SK-N-SH (cell line): Measurements from ENCODE around the gene USP13. TPM values are rescaled to one million over a fixed set of nuclear protein-coding genes. Genes with fewer than 3 reads are reported as not detected.

Experiments used
- CTCF ChIA-PET: fragments of 300-600, 350-600 bp; formaldehyde crosslinking; extraction: SDS; loops from one replicate; lab custom pipeline; 2021; lab: Yijun Ruan, JAX
- POLR2A ChIA-PET: fragments of 350-600 bp; sonication (Branson Sonifier 250); formaldehyde crosslinking; extraction: SDS; loops from one replicate; lab custom pipeline; 2020; ENCODE audit warnings: antibody characterized with exemption, inconsistent platforms; lab: Yijun Ruan, JAX
- DNase-seq: peaks from one replicate; pipeline ENCODE4 v3.0.0; 2012
- H2AFZ ChIP-seq: fragments of 200-600 bp; sonication (generic); 2 replicates; pipeline ENCODE4 v1.8.1; 2016; ENCODE audit warnings: antibody characterized with exemption, mild to moderate bottlenecking, low read depth
- H3F3A ChIP-seq: fragments of 200-600 bp; sonication (generic); replicated peaks from 2 replicates; pipeline ENCODE3; 2016; ENCODE audit warnings: antibody characterized with exemption, mild to moderate bottlenecking; ENCODE audit not compliant: insufficient read depth
- H3K27ac ChIP-seq, 2 experiments: fragments of 200-500 bp in 1 of 2; fragments of 200-600 bp in 1 of 2; sonication (Bioruptor generic) in 1 of 2; sonication (generic), shearing (Covaris generic) in 1 of 2; 2 replicates each; pipeline versions ENCODE4 v1.5.1 to v1.6.1; 2014 to 2016; ENCODE audit warnings: low read depth in 2 of 2, inconsistent platforms in 1 of 2, low read length in 1 of 2, mild to moderate bottlenecking in 1 of 2, mixed read lengths in 1 of 2
- H3K27me3 ChIP-seq: fragments of 200-600 bp; sonication (generic), shearing (Covaris generic); 2 replicates; pipeline ENCODE4 v1.6.1; 2016; ENCODE audit warnings: mixed run types; ENCODE audit not compliant: insufficient read depth
- H3K36me3 ChIP-seq, 2 experiments: fragments of 200-500 bp in 1 of 2; fragments of 200-600 bp in 1 of 2; sonication (Bioruptor generic) in 1 of 2; sonication (generic) in 1 of 2; replicated peaks in 1 of 2; 2 replicates each; pipeline versions ENCODE3 to v1.5.1; 2014 to 2016; ENCODE audit warnings: low read length in 1 of 2, mild to moderate bottlenecking in 1 of 2; ENCODE audit not compliant: insufficient read depth in 2 of 2, control insufficient read depth in 1 of 2
- H3K4me1 ChIP-seq, 2 experiments: fragments of 200-500 bp in 1 of 2; fragments of 200-600 bp in 1 of 2; sonication (Bioruptor generic) in 1 of 2; sonication (generic), shearing (Covaris generic) in 1 of 2; 2 replicates each; pipeline versions ENCODE4 v1.5.1 to v1.6.1; 2014 to 2016; ENCODE audit warnings: low read depth in 1 of 2, low read length in 1 of 2, mixed run types in 1 of 2; ENCODE audit not compliant: insufficient read depth in 2 of 2, control insufficient read depth in 1 of 2
- H3K4me2 ChIP-seq: fragments of 200-600 bp; sonication (generic), shearing (Covaris generic); 2 replicates; pipeline ENCODE4 v1.6.1; 2017; ENCODE audit warnings: mixed run types
- H3K4me3 ChIP-seq, 2 experiments: fragments of 200-500 bp in 1 of 2; fragments of 200-600 bp in 1 of 2; sonication (Bioruptor generic) in 1 of 2; sonication (generic), shearing (Covaris generic) in 1 of 2; 2 replicates each; pipeline versions ENCODE4 v1.5.1 to v1.8.1; 2014 to 2016; ENCODE audit warnings: low read depth in 2 of 2, inconsistent platforms in 1 of 2, low read length in 1 of 2, mild to moderate bottlenecking in 1 of 2, mixed read lengths in 1 of 2, moderate library complexity in 1 of 2
- H3K79me2 ChIP-seq: fragments of 200-600 bp; sonication (generic); 2 replicates; pipeline ENCODE4 v1.8.1; 2017; ENCODE audit warnings: mild to moderate bottlenecking; ENCODE audit not compliant: insufficient read depth
- H3K9ac ChIP-seq: fragments of 200-600 bp; sonication (generic); 2 replicates; pipeline ENCODE4 v1.6.1; 2017; ENCODE audit warnings: mixed run types
- H3K9me2 ChIP-seq: fragments of 200-600 bp; sonication (generic); 2 replicates; pipeline ENCODE4 v1.6.1; 2017; ENCODE audit warnings: mixed run types
- H3K9me3 ChIP-seq: fragments of 200-600 bp; sonication (generic); 2 replicates; pipeline ENCODE4 v1.6.1; 2017; ENCODE audit warnings: mixed run types, mild to moderate bottlenecking, moderate library complexity
- H4K20me1 ChIP-seq: fragments of 200-600 bp; sonication (generic); 2 replicates; pipeline ENCODE4 v1.6.1; 2017; ENCODE audit warnings: mild to moderate bottlenecking, mixed run types; ENCODE audit not compliant: insufficient read depth
- CHD2 ChIP-seq: fragments of 150-350 bp; IDR thresholded peaks from 2 replicates; pipeline ENCODE4 v1.6.1; 2018; ENCODE audit warnings: low read length; ENCODE audit not compliant: partially characterized antibody
- CTCF ChIP-seq: fragments of 200-600 bp; sonication (generic); IDR thresholded peaks from 2 replicates; pipeline ENCODE4 v1.6.1; 2017; ENCODE audit warnings: antibody characterized with exemption, mild to moderate bottlenecking, moderate library complexity
- ELF1 ChIP-seq: IDR thresholded peaks from 2 replicates; pipeline ENCODE4 v1.4.0; 2012
- EZH2phosphoT487 ChIP-seq: fragments of 200-600 bp; sonication (generic); IDR thresholded peaks from 2 replicates; pipeline ENCODE4 v1.6.1; 2017; ENCODE audit warnings: low read depth, mixed run types, mild to moderate bottlenecking, antibody characterized with exemption, moderate library complexity, borderline replicate concordance
- FOXJ3 ChIP-seq: sonication (generic); formaldehyde crosslinking; IDR thresholded peaks from 2 replicates; pipeline ENCODE4 v1.5.1; 2020; ENCODE audit warnings: mild to moderate bottlenecking, missing genetic modification reagents
- GATA2 ChIP-seq: sonication (generic); formaldehyde crosslinking; IDR thresholded peaks from 2 replicates; pipeline ENCODE4 v1.5.0; 2020; ENCODE audit warnings: mild to moderate bottlenecking, missing genetic modification reagents
- IRF3 ChIP-seq: fragments of 150-350 bp; IDR thresholded peaks from 2 replicates; pipeline ENCODE4 v1.6.1; 2016; ENCODE audit warnings: mild to moderate bottlenecking, low read depth, low read length
- JUND ChIP-seq: IDR thresholded peaks from 2 replicates; pipeline ENCODE4 v1.4.0; 2012
- MAX ChIP-seq: IDR thresholded peaks from 2 replicates; pipeline ENCODE4 v1.4.0; 2012; ENCODE audit warnings: low read depth
- MEF2A ChIP-seq: IDR thresholded peaks from 2 replicates; pipeline ENCODE4 v1.4.0; 2012; ENCODE audit warnings: low read depth, borderline replicate concordance
- NFIC ChIP-seq: IDR thresholded peaks from 2 replicates; pipeline ENCODE4 v1.4.0; 2012; ENCODE audit warnings: borderline replicate concordance
- NRF1 ChIP-seq: IDR thresholded peaks from 2 replicates; pipeline ENCODE4 v1.6.1; 2012; ENCODE audit warnings: low read depth, mild to moderate bottlenecking, low read length
- PBX3 ChIP-seq: IDR thresholded peaks from 2 replicates; pipeline ENCODE4; 2012
- POLR2AphosphoS5 ChIP-seq: IDR thresholded peaks from 2 replicates; pipeline ENCODE4 v1.6.1; 2012; ENCODE audit warnings: low read depth, low read length
- RAD21 ChIP-seq: IDR thresholded peaks from 2 replicates; pipeline ENCODE4 v1.6.1; 2012; ENCODE audit warnings: mild to moderate bottlenecking, low read length
- RCOR1 ChIP-seq: fragments of 150-350 bp; IDR thresholded peaks from 2 replicates; pipeline ENCODE4 v1.6.1; 2017; ENCODE audit warnings: antibody characterized with exemption, low read length
- RXRA ChIP-seq: IDR thresholded peaks from 2 replicates; pipeline ENCODE4 v1.4.0; 2012; ENCODE audit warnings: low read depth, mild to moderate bottlenecking, borderline replicate concordance
- TCF12 ChIP-seq: IDR thresholded peaks from 2 replicates; pipeline ENCODE4 v1.4.0; 2012
- USF2 ChIP-seq: fragments of 150-350 bp; IDR thresholded peaks from 2 replicates; pipeline ENCODE4 v1.6.1; 2017; ENCODE audit warnings: antibody characterized with exemption, low read length, low read depth, borderline replicate concordance
- WGBS: methylation state at CpG from one replicate; pipeline ENCODE4 v1.1.6; 2017; ENCODE audit warnings: low lambda C conversion rate; 5-methylcytosine and 5-hydroxymethylcytosine counted together
- polyA plus RNA-seq, 3 experiments: library from polyadenylated mRNA; depleted of rRNA; stranded (reverse); fragments of >200 nt; gene quantifications; 2 replicates each; pipeline ENCODE4 v1.2.3, GENCODE V29; 2012

The USP13 gene
- polyA plus RNA-seq, 1 of the 3 experiments (the other 2 are of a cell fraction), result 8.2 TPM

GRCh38 chr3:179807588-179807987, 154.7 kb downstream of the USP13 start:
- Histone ChIP-seq H3K4me1 (no peaks in the 10 kb centered on the region), H4K20me1 (no peaks in the 10 kb centered on the region), H3K9me3 (no peaks in the 10 kb centered on the region), H3F3A (peaks cover 17% of the 10 kb centered on the region), H3K4me3 (no peak overlapping the region), H3K27ac (no peak overlapping the region), H3K9me2 (no peaks in the 10 kb centered on the region), H3K4me2 (no peak overlapping the region), H3K27me3 (no peaks in the 10 kb centered on the region), H3K9ac (no peak overlapping the region), H2AFZ (no peak overlapping the region), H3K36me3 (no peaks in the 10 kb centered on the region), H3K79me2 (no peaks in the 10 kb centered on the region)
- ChIA-PET CTCF (no interaction called here), POLR2A (no interaction called here)
- 90% methylated on average over 14 of the region's 14 CpGs for WGBS
- DNase-seq, result no peak
- TF ChIP-seq CTCF, result no peak
- no peak for TF ChIP-seq MEF2A
- no peak for TF ChIP-seq NFIC
- TF ChIP-seq NRF1, result no peak
- TF ChIP-seq ELF1, result no peak
- TF ChIP-seq RXRA, result no peak
- no peak for TF ChIP-seq PBX3
- TF ChIP-seq JUND, result no peak
- TF ChIP-seq FOXJ3, result no peak
- TF ChIP-seq POLR2AphosphoS5, result no peak
- TF ChIP-seq RAD21, result no peak
- TF ChIP-seq EZH2phosphoT487, result no peak
- no peak for TF ChIP-seq TCF12
- TF ChIP-seq MAX, result no peak
- no peak for TF ChIP-seq RCOR1

- no peaks in the 10 kb centered on the region for H4K20me1 ChIP-seq
- no peaks in the 10 kb centered on the region for H3K27me3 ChIP-seq
- no peak overlapping the region for H3K9ac ChIP-seq
- H3K4me3 ChIP-seq, result no peak overlapping the region
- no peaks in the 10 kb centered on the region for H3K9me3 ChIP-seq
- no peaks in the 10 kb centered on the region for H3K79me2 ChIP-seq
- H3K9me2 ChIP-seq, result no peaks in the 10 kb centered on the region
- peaks cover 17% of the 10 kb centered on the region for H3F3A ChIP-seq
- H2AFZ ChIP-seq, result no peak overlapping the region
- no peaks in the 10 kb centered on the region for H3K4me1 ChIP-seq
- no peaks in the 10 kb centered on the region for H3K36me3 ChIP-seq
- POLR2A ChIA-PET, result no interaction called here
- H3K4me2 ChIP-seq, result no peak overlapping the region
- CTCF ChIA-PET, result interaction anchor here (0.6 to 3.3 kb wide), 3 partner anchors 9 to 1092 kb away, joined by 3 to 31 read pairs (median 4); no protein-coding TSS in a partner anchor
- no peak for DNase-seq
- H3K27ac ChIP-seq, result no peak overlapping the region
- TF ChIP-seq MAX, result no peak
- no peak for TF ChIP-seq USF2
- TF ChIP-seq CHD2, result no peak
- TF ChIP-seq JUND, result no peak
- no peak for TF ChIP-seq CTCF
- TF ChIP-seq EZH2phosphoT487, result no peak
- no peak for TF ChIP-seq IRF3
- no peak for TF ChIP-seq GATA2 (CRISPR knock-in tag)
Observed at GRCh38 chr3:179809639-179810038, 156.8 kb downstream of the USP13 start.
